H9 (cell line): ENCODE results near the gene PRMT5. TPM values are rescaled to one million over a fixed set of nuclear protein-coding genes. Genes with fewer than 3 reads are reported as not detected.
A peak's percentile ranks its signal among the peaks of the same experiment; 100 is the strongest.

Experiments
- DNase-seq: peaks from one replicate; pipeline ENCODE4 v3.0.0-alpha.2; 2017
- H2AFZ ChIP-seq: one replicate; pipeline ENCODE4 v1.6.1; 2013; ENCODE audit warnings: mild to moderate bottlenecking, low read length, control low read depth, moderate library complexity
- H2AK5ac ChIP-seq: 2 replicates; pipeline ENCODE4 v1.6.1; 2013; ENCODE audit warnings: low read length, control low read depth, mixed read lengths; ENCODE audit not compliant: insufficient read length
- H2BK120ac ChIP-seq: one replicate; pipeline ENCODE4 v1.6.1; 2013; ENCODE audit warnings: low read depth, mild to moderate bottlenecking, low read length, control low read depth, inconsistent platforms; ENCODE audit not compliant: poor library complexity, severe bottlenecking
- H2BK12ac ChIP-seq: 2 replicates; pipeline ENCODE4 v1.6.1; 2013; ENCODE audit warnings: low read length, control low read depth, mixed read lengths, low read depth; ENCODE audit not compliant: insufficient read length
- H2BK15ac ChIP-seq: 2 replicates; pipeline ENCODE4 v1.6.1; 2013; ENCODE audit warnings: low read depth, low read length, control low read depth
- H2BK20ac ChIP-seq: one replicate; pipeline ENCODE4 v1.6.1; 2013; ENCODE audit warnings: low read depth, mild to moderate bottlenecking, low read length, control low read depth, inconsistent platforms; ENCODE audit not compliant: poor library complexity, severe bottlenecking
- H2BK5ac ChIP-seq: 2 replicates; pipeline ENCODE4 v1.6.1; 2013; ENCODE audit warnings: low read length, control low read depth, mixed read lengths; ENCODE audit not compliant: insufficient read length
- H3K14ac ChIP-seq: 2 replicates; pipeline ENCODE4 v1.6.1; 2013; ENCODE audit warnings: low read length, control low read depth; ENCODE audit not compliant: insufficient read depth
- H3K18ac ChIP-seq: 2 replicates; pipeline ENCODE4 v1.6.1; 2013; ENCODE audit warnings: low read depth, mild to moderate bottlenecking, mixed read lengths, low read length, control low read depth; ENCODE audit not compliant: insufficient read length
- H3K23ac ChIP-seq: 2 replicates; pipeline ENCODE4 v1.6.1; 2013; ENCODE audit warnings: low read length, control low read depth, mixed read lengths, low read depth; ENCODE audit not compliant: insufficient read length
- H3K23me2 ChIP-seq: 2 replicates; pipeline ENCODE4 v1.6.1; 2013; ENCODE audit warnings: low read depth, mild to moderate bottlenecking, mixed read lengths, low read length, control low read depth; ENCODE audit not compliant: insufficient read length, poor library complexity, severe bottlenecking
- H3K27ac ChIP-seq: 2 replicates; pipeline ENCODE4 v1.5.1; 2013; ENCODE audit warnings: low read length, control low read depth, mixed read lengths, low read depth; ENCODE audit not compliant: insufficient read length
- H3K27me3 ChIP-seq: 2 replicates; pipeline ENCODE4 v1.6.1; 2013; ENCODE audit warnings: low read length, control low read depth, inconsistent platforms; ENCODE audit not compliant: insufficient read depth
- H3K4ac ChIP-seq: 2 replicates; pipeline ENCODE4 v1.6.1; 2013; ENCODE audit warnings: low read depth, mild to moderate bottlenecking, control low read depth, inconsistent platforms, low read length, moderate library complexity
- H3K4me1 ChIP-seq: 2 replicates; pipeline ENCODE4 v1.6.1; 2013; ENCODE audit warnings: low read length, control low read depth, inconsistent platforms; ENCODE audit not compliant: insufficient read depth
- H3K4me2 ChIP-seq: 2 replicates; pipeline ENCODE4 v1.6.1; 2013; ENCODE audit warnings: low read length, control low read depth, mixed read lengths; ENCODE audit not compliant: insufficient read length, insufficient read depth
- H3K56ac ChIP-seq: 2 replicates; pipeline ENCODE4 v1.6.1; 2013; ENCODE audit warnings: low read depth, mild to moderate bottlenecking, mixed read lengths, low read length, control low read depth; ENCODE audit not compliant: insufficient read length
- H3K79me1 ChIP-seq: 2 replicates; pipeline ENCODE4 v1.6.1; 2013; ENCODE audit warnings: low read depth, mild to moderate bottlenecking, moderate library complexity, low read length, control low read depth, inconsistent platforms; ENCODE audit not compliant: insufficient read depth, poor library complexity, severe bottlenecking
- H3K79me2 ChIP-seq: 2 replicates; pipeline ENCODE4 v1.6.1; 2013; ENCODE audit warnings: low read length, control low read depth, inconsistent platforms; ENCODE audit not compliant: insufficient read depth
- H3K9ac ChIP-seq: 2 replicates; pipeline ENCODE4 v1.6.1; 2013; ENCODE audit warnings: low read length, control low read depth, mixed read lengths; ENCODE audit not compliant: insufficient read length; ENCODE audit errors: extremely low read depth
- H3K9me3 ChIP-seq: one replicate; pipeline ENCODE4 v1.6.1; 2013; ENCODE audit warnings: low read depth, low read length, inconsistent platforms; ENCODE audit not compliant: control insufficient read depth
- H3T11ph ChIP-seq: one replicate; pipeline ENCODE4 v1.6.1; 2013; ENCODE audit warnings: mild to moderate bottlenecking, low read length, control low read depth, inconsistent platforms
- H4K20me1 ChIP-seq: one replicate; pipeline ENCODE4 v1.6.1; 2013; ENCODE audit not compliant: control insufficient read depth, insufficient read length, insufficient read depth
- H4K5ac ChIP-seq: 2 replicates; pipeline ENCODE4 v1.6.1; 2013; ENCODE audit warnings: low read depth, mild to moderate bottlenecking, mixed read lengths, low read length, control low read depth; ENCODE audit not compliant: insufficient read length
- H4K8ac ChIP-seq: replicated peaks from 2 replicates; pipeline ENCODE4 v1.6.1; 2013; ENCODE audit warnings: low read length, control low read depth, mixed read lengths, low read depth; ENCODE audit not compliant: insufficient read length
- H4K91ac ChIP-seq: 2 replicates; pipeline ENCODE4 v1.6.1; 2013; ENCODE audit warnings: low read depth, mild to moderate bottlenecking, moderate library complexity, mixed read lengths, low read length, control low read depth; ENCODE audit not compliant: insufficient read length
- H3K27ac Mint-ChIP-seq, 3 experiments: 2 replicates in 2 of 3; 3 replicates in 1 of 3; pipeline ENCODE4 v1.8.0; 2020 to 2021; ENCODE audit warnings: mixed read lengths in 3 of 3, mild to moderate bottlenecking in 1 of 3, moderate library complexity in 1 of 3
- H3K27me3 Mint-ChIP-seq: 2 replicates; pipeline ENCODE4 v1.8.0; 2021; ENCODE audit warnings: low read depth, mild to moderate bottlenecking, moderate library complexity, mixed read lengths
- H3K36me3 Mint-ChIP-seq, 3 experiments: 2 replicates in 2 of 3; 3 replicates in 1 of 3; pipeline ENCODE4 v1.8.0; 2020 to 2021; ENCODE audit warnings: low read depth in 3 of 3, mixed read lengths in 3 of 3; ENCODE audit not compliant: insufficient read depth in 1 of 3
- H3K4me1 Mint-ChIP-seq, 2 experiments: 2 replicates each; pipeline ENCODE4 v1.8.0; 2020; ENCODE audit warnings: mixed read lengths in 2 of 2
- H3K4me3 Mint-ChIP-seq, 2 experiments: 2 replicates in 1 of 2; 3 replicates in 1 of 2; pipeline ENCODE4 v1.8.0; 2020 to 2021; ENCODE audit warnings: mild to moderate bottlenecking in 2 of 2, mixed read lengths in 2 of 2, moderate library complexity in 1 of 2
- H3K9me3 Mint-ChIP-seq, 2 experiments: 2 replicates in 1 of 2; 3 replicates in 1 of 2; pipeline ENCODE4 v1.8.0; 2020; ENCODE audit warnings: mild to moderate bottlenecking in 2 of 2, mixed read lengths in 2 of 2, moderate library complexity in 1 of 2
- WGBS: extraction: QIAGEN DNeasy Blood & Tissue Kit; methylation state at CpG from one replicate; pipeline ENCODE4 v1.1.7; 2013; ENCODE audit warnings: missing lambda C conversion rate, low lambda C conversion rate, mixed read lengths; ENCODE audit not compliant: insufficient read length; ENCODE audit errors: extremely low coverage; 5-methylcytosine and 5-hydroxymethylcytosine counted together
- total RNA-seq: library from RNA; stranded (reverse); gene quantifications from 2 replicates; pipeline ENCODE4 v1.2.1, GENCODE V29; 2021
- TF ChIP-seq, protein P1 (sequence below): fragments of 200-600 bp; sonication (generic); conservative IDR thresholded peaks from 3 replicates; pipeline ENCODE4 v1.8.0; 2021; ENCODE audit warnings: antibody characterized with exemption, mild to moderate bottlenecking

The PRMT5 gene
- total RNA-seq, 1 experiment from 2014 or later: 141 TPM

DNA sequence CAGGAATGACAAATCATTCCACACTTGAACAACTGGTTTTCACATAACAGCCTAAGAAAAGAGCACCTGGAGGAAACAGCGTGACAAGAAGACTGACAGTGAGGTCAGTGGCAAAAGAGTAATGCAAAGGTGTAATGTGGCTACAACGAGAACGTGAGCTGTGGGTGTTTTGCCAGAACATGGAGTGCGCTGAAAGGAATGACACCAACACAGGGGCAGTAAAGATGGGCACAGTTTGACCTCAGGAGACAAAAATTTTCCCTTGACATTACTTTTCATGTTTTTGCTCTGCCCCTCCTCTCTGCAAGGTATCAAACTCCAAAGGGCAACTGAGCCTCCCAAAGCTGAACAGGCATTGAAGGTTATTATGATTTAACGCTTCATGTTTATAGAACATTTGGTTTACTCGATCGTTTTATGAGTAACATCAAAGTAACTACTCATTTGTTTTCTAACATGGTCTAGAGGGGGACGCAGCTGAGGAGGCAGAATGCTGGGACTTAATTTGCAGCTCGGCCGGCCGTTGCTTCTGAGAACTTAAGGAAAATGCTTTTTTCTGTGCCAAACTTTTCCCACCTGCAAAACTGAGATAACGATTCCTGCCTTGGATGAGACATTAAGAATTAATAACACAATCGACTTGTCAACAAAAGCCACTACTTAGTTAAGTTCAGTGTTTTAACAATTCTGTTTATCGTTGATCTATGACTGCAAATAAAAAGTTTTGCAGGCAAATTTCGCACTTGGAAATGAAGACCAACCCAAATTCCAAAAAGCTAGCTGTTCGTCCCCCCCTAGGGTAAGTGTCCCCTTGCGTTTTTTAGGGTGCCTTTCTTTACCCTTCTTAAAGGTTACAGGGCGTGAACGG is 26.8 kb upstream of the PRMT5 start:
- H3K23ac ChIP-seq: no peak overlapping the region
- no peak overlapping the region for H3K4ac ChIP-seq
- H3K27me3 Mint-ChIP-seq: peaks cover 3% of the 10 kb centered on the region; the same call in 1 of the 2 replicates
- H2BK12ac ChIP-seq: no peak overlapping the region
- H3K18ac ChIP-seq: no peak overlapping the region
- H3K56ac ChIP-seq: no peak overlapping the region
- no peak overlapping the region for H2AFZ ChIP-seq
- TF ChIP-seq, protein P1, sequence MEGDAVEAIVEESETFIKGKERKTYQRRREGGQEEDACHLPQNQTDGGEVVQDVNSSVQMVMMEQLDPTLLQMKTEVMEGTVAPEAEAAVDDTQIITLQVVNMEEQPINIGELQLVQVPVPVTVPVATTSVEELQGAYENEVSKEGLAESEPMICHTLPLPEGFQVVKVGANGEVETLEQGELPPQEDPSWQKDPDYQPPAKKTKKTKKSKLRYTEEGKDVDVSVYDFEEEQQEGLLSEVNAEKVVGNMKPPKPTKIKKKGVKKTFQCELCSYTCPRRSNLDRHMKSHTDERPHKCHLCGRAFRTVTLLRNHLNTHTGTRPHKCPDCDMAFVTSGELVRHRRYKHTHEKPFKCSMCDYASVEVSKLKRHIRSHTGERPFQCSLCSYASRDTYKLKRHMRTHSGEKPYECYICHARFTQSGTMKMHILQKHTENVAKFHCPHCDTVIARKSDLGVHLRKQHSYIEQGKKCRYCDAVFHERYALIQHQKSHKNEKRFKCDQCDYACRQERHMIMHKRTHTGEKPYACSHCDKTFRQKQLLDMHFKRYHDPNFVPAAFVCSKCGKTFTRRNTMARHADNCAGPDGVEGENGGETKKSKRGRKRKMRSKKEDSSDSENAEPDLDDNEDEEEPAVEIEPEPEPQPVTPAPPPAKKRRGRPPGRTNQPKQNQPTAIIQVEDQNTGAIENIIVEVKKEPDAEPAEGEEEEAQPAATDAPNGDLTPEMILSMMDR: no peak
- H3K36me3 Mint-ChIP-seq: peaks cover 16 to 33% (median 29%) of the 10 kb centered on the region in 3 experiments; a peak in 6 of 7 replicates
- no peak overlapping the region for H2BK20ac ChIP-seq
- H3K79me1 ChIP-seq: no peaks in the 10 kb centered on the region
- WGBS: no CpG with 5 or more reads among the region's 19 CpGs
- H3K9me3 Mint-ChIP-seq: no peaks in the 10 kb centered on the region
- H3K14ac ChIP-seq: no peak overlapping the region
- no peak for DNase-seq
- no peak overlapping the region for H2BK15ac ChIP-seq
- H3K27ac ChIP-seq: no peak overlapping the region
- H3K4me1 ChIP-seq: 0 out of 2 replicates have a peak, but pooled peaks cover 2% of the 10 kb centered on the region
- no peak overlapping the region for H2AK5ac ChIP-seq
- H4K8ac ChIP-seq: no peak overlapping the region
- H2BK5ac ChIP-seq: no peak overlapping the region
- H3T11ph ChIP-seq: no peak overlapping the region
- H4K91ac ChIP-seq: no peak overlapping the region
- peak overlapping the region; percentile 78 for H3K4me2 ChIP-seq
- H3K9ac ChIP-seq: peak overlapping the region; percentile 71
- H3K9me3 ChIP-seq: no peaks in the 10 kb centered on the region
- no peak overlapping the region for H4K5ac ChIP-seq
- peak overlapping the region; percentile 93 to 97 (median 97); a peak in 5 of 7 replicates for H3K27ac Mint-ChIP-seq
- no peaks in the 10 kb centered on the region for H3K27me3 ChIP-seq
- no peak overlapping the region for H2BK120ac ChIP-seq
- no peaks in the 10 kb centered on the region; the same call in 1 of the 2 replicates for H3K79me2 ChIP-seq
- H3K4me1 Mint-ChIP-seq: peaks cover 15 to 17% of the 10 kb centered on the region in 2 experiments
- H4K20me1 ChIP-seq: no peaks in the 10 kb centered on the region
- peaks cover 3% of the 10 kb centered on the region for H3K23me2 ChIP-seq
- H3K4me3 Mint-ChIP-seq: peak overlapping the region; percentile 89 to 94
